Measurements from ENCODE around the gene PAIP2. TPM values are rescaled to one million over a fixed set of nuclear protein-coding genes. Genes with fewer than 3 reads are reported as not detected.

PAIP2 gene
- total RNA-seq, 1 donor from 2014 or later = 56.1 TPM

DNA sequence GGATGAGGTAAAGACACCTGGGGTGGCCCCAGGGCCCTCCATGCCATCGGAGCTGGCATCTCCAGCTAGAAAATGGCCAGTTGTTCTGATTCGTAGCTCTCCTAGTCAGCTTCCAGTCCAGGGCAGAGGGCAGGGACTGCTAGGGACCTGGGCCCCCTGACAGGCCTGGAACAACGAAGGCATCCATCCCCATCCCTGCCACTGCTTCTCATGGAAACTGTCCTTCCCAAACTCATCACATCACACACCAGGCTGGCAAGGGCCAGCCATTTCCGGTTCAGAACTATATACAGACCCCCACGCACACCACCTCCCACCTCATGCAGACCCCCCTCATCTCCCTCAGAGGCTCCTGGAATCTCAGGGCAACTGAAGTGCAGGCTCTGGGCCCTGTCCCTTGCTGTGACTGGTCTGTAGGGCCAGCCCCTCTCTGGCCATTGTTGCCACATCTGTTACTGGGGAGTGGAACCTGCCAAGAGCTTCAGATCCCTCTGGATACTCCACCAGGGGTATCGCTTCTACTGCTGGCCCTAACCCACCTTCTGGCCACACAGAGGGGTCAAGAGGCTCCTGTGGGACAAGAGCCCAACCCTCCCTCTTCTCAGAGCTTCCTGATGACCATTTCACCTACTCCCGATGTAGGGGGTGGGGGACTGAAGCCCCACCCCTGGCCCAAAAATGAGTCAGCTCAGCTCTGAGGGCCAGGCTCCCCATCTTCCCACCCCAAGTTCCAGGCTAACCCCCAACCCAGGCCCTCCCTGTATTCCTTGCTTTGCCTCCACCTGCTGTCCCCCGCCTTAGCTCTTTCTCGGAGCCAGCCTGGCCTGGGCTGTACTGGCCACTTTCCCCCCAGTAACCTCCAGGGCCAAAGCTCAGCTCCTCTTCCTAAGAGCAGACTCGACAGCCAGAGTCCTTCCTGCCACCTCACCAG lies 49.2 kb downstream of the PAIP2 start:
- no peak for DNase-seq (ENCODE audit: extremely low read depth, low read depth, low spot score)

DNA sequence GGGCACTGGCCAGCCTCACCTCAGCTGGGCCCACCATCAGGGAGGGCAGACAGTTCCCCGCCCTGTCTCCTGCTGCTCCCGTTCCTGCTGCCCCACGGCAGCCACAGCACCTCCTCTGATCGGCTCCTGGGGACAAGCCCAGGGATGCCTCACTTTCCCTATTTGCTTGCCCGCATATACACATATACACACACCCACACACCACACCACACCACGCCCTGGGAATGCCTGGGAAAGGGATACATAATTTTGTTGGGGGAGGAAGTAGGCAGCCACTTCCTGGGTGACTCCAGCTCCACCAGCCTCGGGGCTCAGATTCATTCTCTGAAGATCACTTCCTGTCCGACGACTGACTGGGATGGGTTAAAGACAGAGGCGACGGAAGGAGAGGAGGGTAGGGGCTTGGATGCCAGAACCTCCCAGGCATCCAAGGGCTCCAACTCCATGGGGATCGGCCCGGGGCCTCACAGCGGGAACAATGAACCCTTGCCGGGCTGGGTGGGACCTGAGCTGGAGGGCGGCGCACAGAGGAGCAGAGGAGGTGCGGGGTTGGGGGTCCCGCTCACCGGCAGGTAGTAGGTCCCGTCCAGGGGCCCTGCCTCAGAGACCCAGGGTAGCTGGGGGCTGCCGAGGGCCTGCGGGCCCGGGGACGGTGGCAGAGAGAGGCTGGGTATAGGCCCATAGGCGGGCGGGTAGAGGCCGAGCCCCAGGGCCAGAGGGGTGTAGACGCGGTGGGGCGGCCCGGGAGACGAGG lies 50.1 kb downstream of the PAIP2 start:
- DNase-seq (ENCODE audit: extremely low read depth, low read depth, low spot score) = no peak

DNA sequence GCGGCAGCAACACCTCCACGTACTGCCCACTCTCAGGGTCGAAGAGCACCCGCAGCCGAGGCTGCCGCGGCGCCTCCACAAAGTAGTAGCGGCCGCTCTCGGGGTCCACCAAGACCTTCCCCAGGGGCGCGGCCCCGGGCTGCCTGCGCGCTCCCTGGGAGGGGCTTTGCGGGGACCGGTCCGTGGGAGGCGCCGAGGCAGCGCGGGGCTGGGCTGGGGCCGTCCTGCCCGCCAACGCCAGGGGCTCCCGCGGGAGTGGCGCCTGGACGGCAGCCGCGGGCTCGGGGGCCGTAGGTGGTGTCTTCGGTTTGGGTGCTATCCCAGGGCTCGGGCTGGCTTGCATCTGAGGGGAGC lies 50.6 kb downstream of the PAIP2 start:
- no peak for DNase-seq (ENCODE audit: extremely low read depth, low read depth, low spot score)

DNA sequence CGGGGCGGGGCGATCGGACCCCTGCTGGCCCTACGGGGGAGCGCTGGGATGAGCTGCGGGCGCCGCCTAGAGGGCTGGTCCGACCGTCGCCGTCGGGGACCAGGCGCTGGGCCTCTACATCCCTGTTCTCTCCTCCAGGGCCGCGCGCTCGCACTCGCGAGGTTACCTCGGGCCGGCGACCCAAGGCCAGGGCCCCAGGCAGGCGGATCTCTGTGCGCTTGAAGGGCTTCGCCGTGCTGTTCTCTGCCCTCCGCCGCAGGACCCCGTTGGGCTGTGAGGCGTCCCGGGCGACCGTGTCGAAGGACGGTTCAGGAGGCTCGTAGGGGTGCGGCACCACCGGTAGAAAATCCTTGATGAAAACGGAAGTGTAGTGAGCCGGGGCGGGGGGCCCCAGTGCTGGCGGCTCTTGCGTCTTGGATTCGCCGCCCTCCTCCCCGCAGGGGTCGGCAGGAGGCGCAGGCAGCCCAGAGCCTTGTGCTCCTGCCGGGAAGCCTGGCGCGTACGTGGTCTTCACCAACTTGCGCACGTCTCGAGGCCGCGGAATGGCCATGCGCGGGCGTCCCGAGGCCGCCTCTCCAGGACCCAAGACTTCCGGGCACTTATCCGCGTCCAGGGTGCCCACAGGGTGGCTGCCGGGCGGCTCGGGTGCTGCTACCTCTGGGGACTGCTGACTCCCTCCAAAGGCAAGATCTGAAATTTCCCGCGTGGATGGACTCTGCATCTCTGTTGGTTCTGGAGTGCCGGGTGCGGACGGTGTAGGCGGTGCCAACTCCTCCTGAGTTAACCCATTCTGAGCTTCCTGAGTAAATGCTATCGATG lies 51.2 kb downstream of the PAIP2 start:
- no peak for DNase-seq (ENCODE audit: extremely low read depth, low read depth, low spot score)

DNA sequence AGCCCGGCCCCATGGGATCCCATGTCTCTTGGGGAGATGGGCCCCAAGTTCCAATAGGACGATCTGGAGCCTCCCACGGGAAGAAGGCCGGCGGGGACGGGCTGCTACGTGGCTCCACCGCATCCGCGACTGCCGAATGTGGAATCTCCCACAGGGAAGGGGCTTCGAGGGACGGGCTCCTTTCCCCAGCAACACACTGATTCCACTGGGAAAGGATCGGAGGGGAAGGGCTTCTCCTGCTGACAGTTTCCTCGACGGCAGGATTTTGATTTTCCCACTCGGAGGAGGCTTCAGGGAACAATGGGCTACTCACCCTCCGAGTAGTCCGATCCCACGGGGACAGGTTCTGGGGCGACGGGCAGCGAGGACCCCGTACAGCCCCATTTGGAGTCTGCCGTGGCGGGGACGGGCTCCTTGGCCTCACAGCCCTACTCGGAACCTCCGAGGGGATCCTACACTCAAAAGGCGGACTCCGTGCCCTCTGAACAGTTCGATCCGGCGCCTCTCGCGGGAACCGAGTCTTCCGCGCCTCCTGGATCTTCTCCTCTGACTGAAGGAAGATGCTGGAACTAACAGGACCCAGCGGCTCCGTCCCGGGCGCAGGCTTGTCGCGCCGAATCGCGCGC lies 52.0 kb downstream of the PAIP2 start:
- DNase-seq (ENCODE audit: extremely low read depth, low read depth, low spot score) = no peak

DNA sequence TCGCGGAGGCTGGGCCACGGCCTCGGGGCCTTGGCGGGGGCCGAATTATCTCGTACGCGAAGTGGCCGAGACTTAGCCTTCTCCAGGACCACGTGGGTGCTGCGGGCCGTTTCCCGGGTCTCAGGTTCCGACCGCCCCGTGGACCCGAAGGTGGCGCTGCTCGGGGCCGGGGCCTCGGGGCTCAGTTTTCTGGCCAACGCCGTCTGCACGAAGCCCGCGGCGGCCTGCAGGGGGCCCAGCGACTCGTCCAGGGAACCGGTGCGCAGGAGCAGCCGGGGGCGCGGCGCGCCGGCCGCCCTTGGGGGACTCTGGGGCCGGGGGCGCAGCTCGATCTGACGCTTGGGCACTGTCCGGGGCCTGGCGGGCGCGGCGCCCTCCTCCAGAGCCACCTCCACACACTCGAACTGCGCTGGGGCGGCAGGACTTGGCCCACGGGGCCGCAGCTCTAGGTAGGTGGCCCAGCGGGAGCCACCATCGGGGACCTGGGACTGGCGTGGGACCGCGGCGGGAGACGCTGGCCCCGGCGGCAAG lies 52.5 kb downstream of the PAIP2 start:
- no peak for DNase-seq (ENCODE audit: extremely low read depth, low read depth, low spot score)

DNA sequence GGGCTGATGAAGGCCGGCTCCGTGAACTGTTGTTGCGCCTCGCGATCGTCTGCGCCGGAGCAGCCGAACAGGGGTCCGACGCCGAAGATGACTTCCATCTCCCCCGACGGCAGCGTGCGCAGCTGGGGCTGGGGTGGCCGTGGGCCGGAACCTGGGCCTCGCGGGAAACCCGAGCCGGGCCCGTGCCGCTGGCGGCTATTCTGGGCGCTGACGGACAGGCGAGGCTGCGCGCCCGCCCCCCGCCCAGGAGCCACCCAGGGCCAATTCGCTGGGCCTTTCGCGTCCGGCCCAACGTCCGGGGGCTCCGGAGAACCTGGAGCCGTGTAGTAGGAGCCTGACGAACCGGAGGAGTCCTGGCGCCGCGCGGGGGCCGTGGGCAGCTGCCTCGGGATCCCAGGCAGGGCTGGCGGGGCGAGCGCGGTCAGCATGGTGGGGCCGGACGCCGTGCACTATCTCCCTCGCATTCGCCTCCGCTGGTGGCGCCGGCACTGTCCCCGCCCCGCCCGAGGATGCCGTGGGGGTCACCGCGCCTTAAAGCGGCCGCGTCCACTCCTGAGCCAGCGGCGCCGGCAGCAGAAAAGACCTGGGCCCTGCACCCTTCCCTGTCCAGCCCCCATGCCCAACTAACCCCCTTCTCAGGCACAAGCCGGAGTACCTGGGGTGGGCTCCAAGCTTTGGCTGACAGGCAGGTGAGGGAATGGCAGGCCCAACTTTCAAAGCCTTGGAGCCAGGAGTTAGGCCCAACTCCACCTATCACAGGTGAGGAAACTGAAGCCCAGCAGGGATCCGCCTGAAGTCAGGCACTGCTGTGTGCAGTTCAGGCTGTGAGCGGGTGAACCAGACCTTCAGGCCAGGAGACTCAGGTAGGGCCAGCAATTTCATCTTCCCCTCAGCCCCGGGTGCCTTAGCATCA lies 53.3 kb downstream of the PAIP2 start, which contains the start of gene PROB1:
Gene PROB1 (minus strand): TSS at position 451 of the 913 bp plus-strand sequence. CDS start 23 bp downstream, at position 428.
- no peak for DNase-seq (ENCODE audit: extremely low read depth, low read depth, low spot score)

DNA sequence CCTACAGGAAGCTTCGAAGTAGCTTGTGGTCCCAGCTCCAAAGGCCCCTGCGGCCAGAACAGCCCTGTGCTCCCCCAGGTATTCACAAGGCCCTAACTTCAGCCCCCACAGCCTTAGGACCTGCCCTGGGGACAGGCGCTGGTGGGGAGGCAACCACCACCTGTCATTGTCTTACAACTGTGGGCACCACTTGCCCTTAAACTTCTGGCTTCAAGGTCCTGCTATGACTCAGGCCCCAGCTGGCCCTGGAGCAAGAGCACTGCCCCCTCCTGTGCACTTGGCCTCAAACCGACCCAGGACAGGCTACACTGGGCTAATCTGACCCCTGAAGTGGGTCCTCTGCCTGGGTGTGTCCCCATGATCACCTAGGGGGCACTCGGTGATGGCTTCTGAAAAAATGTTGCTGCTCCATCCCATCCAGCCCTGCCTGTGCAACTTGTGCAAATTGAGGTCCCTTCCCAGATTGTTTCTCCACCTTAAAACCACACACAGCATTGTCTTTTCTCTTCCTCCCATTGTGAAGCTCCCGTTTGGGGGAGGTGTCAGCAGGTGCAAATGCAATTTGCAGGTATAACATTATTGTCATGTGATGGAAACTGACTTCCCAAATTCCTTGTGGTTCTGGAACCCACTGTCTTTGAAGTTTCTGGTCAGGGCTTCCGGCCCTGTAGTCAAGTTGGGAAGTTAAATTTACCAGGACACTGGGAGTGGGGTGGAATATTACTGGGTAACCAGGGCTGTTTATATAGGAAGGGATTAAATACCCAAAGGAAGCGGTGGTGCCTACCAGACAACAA lies 54.4 kb downstream of the PAIP2 start:
- DNase-seq (ENCODE audit: extremely low read depth, low read depth, low spot score) = no peak

DNA sequence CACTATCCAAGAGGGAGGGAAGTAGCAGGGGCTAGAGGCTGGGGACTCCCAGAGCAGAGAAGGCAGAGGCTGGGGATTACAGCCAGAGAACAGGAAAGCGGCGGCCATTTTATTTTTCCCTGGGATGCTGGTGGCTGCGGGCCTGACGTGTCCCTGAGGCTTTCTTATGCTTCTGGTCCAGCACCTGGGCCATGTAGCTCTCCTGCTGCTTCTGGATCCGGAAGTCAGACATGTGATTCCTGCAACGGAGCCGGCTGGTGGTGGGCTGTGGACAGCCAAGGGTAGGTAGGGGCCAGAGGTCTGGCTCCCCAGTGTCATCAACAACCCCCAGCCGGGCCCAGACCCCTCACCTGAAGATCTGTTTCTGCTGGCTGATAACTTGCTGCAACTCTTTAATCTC lies 55.0 kb downstream of the PAIP2 start:
- DNase-seq (ENCODE audit: extremely low read depth, low read depth, low spot score) = no peak

DNA sequence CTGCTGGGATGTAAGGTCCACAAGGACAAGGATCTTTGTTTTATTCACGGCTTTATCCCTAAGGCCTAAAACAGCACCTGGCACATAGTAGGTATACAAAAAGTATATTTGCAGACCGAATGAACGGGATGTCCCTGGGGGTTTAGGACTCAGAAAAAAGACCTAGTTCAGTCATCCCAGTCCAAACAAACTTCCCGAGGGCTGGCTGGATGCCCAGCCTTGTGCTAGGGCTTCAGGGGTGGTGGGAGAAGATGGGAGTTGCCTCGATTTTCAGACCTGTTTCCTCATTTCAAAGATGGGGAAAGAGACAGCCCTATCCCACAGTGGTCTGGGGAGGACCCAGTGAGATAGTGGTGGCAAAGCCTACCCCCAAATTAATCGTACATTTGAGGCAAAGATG lies 56.3 kb downstream of the PAIP2 start:
- DNase-seq (ENCODE audit: extremely low read depth, low read depth, low spot score) = no peak

DNA sequence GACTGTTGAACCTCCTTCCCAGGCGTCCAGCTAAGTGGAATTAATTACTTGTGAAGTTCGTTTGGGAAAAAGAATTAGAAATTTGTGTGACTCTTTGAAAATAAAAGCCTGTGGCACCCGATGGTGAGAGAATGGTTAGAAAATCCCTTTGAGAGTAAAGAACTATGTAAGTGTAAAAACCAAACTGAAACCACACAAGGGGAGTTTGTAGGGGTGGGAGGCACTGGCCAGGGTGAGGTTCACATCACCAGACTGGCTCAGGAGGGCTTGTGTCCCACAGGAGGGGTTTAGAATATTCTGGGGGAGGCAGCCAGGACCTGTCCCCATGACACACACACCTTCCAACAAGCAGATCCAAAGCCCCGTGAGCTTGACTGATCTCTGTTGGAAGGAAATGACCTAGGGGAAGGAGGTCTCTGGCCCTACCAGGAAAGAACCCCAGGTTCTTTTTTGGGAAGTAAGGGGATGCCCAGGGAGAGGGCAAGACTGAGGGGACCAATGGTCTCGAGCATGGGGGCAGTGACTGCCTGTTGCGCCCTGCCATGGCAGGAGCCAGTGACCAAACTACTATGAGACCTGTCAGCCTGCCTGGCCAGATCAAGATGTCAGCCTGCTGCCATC lies 58.0 kb downstream of the PAIP2 start:
- DNase-seq (ENCODE audit: extremely low read depth, low read depth, low spot score) = no peak

DNA sequence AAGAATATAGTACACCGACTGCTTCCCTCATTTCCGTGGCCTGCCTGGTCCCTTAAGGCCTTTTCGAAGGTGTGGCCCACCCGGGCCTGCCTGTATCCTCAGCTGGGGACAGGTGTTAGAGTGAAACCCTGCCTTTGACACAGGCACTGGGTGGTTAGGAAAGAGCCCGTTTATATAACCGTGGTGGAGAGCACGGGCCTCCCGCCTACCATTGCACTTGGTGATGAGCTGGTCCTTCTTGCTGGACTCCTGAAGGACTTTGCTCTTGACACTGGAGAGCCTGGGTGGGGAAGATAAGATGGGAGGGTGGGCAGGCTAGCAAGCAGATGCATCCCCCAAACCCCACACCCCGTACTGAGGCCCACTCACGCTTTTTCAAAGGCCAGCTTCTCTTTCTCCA lies 59.9 kb downstream of the PAIP2 start:
- DNase-seq (ENCODE audit: extremely low read depth, low read depth, low spot score) = no peak

DNA sequence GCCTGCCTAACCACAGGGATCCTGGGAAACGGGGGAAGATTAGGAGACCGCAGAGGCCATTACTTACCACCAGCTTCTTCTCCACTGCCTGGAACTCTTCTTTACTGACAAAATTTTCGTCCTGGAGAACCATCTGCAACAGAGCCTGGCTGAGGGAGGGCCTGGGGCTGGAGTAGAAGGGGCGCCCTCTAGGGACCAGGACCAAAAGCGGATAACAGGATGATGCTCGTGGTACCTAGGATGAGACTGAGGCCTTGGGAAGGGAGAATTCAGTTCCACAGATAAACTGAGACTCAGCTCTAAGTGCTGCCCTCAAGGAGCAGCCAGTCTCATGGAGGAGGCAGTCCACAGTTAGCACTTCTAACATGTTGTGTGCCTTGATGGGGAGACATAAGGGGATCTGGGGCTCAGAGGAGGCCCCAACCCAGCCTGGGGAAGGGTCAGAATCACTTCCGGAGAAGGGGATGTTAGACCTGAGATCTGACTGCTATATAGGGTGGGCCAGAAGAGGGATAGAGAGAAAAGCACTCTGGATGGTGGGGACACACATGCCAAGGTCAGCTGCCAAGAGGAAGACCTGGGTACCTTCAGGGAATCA lies 61.0 kb downstream of the PAIP2 start:
- no peak for DNase-seq (ENCODE audit: extremely low read depth, low read depth, low spot score)

DNA sequence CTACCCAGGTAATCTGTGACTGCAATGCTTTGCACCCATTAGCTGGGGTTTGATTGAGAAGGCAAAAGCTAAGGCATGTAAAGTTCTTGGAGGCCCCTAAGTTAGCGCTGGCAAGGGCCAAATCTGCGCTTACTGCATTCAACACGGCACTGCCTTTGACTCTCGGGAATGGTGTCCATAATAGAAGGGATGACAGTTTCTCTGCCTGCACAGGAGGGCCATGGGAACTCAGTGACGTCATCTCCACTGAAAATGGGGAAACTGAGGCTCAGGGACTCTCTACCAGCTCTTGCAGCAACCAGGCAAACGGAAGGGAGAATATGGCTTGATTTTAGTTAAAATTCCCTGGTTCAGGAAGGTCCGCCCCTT lies 61.7 kb downstream of the PAIP2 start:
- DNase-seq (ENCODE audit: extremely low read depth, low read depth, low spot score) = no peak

DNA sequence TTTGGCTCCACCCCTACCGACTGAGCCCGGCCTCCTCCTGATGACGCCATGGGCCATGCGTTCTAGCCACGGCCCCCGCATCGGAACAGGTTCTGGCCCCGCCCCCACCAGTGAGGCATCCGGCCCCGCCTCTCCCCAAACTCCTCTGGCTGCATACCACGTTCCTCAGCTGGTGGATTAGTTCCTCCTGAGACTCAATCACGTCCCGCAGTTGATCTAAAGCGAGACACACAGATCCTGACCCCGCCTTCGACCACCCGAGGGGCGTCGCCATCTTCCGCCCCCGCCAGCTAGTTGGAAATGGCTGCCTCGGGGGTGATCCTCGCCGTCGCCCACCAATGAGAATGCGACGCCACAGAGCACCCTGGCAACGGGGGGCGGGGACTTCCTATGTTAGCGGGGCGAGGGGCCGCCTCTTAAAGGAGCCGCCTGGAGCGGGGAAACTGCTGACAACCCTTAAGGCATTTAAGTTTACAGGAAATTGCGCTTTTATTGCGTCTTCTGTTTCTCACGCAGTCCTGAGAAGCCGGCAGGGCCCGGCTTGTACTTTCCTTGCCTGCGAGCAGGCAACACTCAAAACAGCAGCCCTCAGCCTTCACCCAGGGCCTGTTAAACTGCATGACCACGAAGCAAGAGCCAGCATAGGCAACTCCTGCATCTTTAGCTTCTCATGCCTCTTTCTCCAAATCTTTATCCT lies 62.3 kb downstream of the PAIP2 start, which contains the start of gene SPATA24:
Gene SPATA24 (minus strand): TSS at position 303 of the 697 bp plus-strand sequence. CDS start 29 bp downstream, at position 274.
- DNase-seq (ENCODE audit: extremely low read depth, low read depth, low spot score) = peak; percentile 74

DNA sequence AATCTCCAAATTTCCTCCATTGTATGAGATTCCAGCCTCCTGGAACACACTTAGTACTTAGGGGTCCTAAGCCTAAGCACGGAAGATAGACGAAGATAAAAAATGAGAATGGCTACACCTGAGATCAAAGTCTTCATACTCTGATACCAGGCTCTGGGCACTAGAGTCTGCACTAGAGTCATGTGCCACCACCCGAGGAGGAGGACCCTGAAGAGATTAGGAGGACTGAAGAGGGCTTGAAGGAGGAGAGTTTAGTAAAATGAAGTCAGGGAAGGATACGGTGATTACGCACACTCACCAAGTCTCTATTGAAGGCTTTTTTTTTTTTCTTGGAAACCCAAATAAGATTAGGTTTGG lies 62.8 kb downstream of the PAIP2 start:
- DNase-seq (ENCODE audit: extremely low read depth, low read depth, low spot score) = no peak

DNA sequence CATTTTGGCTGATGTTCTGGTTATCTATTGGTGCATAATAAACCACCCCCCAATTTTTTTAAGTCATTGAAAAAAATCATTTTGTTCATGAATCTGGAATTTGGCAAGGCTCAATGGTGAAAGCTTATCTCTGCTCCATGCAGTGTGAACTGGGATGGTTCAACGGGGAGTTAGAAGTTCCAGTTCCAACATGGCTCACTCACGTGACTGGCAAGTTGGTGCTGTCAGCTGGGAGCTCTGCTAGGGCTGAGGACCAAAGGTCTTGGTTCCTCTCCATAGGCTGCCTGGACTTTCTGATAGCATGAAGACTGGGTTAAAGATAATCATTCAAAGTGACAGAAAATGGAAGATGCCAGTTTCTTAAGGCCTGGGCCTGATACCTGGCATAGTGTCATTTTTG lies 65.3 kb downstream of the PAIP2 start:
- no peak for DNase-seq (ENCODE audit: extremely low read depth, low read depth, low spot score)

Data from glomerular endothelial cell (primary cell).